GM12873 (cell line): ENCODE measurements around the gene CTNS.

Experiments
- CTCF ChIP-seq: IDR thresholded peaks from 2 replicates; pipeline ENCODE4 v1.5.1; 2012; ENCODE audit warnings: low read depth, mild to moderate bottlenecking, moderate library complexity, low read length, control low read depth; ENCODE audit not compliant: insufficient read depth; ENCODE audit errors: missing control alignments

The CTNS gene

GRCh38 chr17:3636154-3636907 lies at the start of gene CTNS, which contains the start of gene SHPK:
TSS of gene CTNS (plus strand) at chr17:3636760. CDS start at chr17:3640207, 3,447 bp downstream.
TSS of gene SHPK (minus strand) at chr17:3636250. CDS start at chr17:3636219, 31 bp downstream.
- TF ChIP-seq CTCF, result no peak

- TF ChIP-seq CTCF, result no peak
Measured at GRCh38 chr17:3589784-3590183, 46.8 kb upstream of the CTNS start.

- no peak for TF ChIP-seq CTCF
Measured at GRCh38 chr17:3590231-3590630, 46.3 kb upstream of the CTNS start.

GRCh38 chr17:3590768-3591167 lies 45.8 kb upstream of the CTNS start:
- no peak for TF ChIP-seq CTCF

- no peak for TF ChIP-seq CTCF
Measured at GRCh38 chr17:3592216-3592860, 44.2 kb upstream of the CTNS start.

GRCh38 chr17:3593384-3593783 lies 43.2 kb upstream of the CTNS start:
- no peak for TF ChIP-seq CTCF

DNA sequence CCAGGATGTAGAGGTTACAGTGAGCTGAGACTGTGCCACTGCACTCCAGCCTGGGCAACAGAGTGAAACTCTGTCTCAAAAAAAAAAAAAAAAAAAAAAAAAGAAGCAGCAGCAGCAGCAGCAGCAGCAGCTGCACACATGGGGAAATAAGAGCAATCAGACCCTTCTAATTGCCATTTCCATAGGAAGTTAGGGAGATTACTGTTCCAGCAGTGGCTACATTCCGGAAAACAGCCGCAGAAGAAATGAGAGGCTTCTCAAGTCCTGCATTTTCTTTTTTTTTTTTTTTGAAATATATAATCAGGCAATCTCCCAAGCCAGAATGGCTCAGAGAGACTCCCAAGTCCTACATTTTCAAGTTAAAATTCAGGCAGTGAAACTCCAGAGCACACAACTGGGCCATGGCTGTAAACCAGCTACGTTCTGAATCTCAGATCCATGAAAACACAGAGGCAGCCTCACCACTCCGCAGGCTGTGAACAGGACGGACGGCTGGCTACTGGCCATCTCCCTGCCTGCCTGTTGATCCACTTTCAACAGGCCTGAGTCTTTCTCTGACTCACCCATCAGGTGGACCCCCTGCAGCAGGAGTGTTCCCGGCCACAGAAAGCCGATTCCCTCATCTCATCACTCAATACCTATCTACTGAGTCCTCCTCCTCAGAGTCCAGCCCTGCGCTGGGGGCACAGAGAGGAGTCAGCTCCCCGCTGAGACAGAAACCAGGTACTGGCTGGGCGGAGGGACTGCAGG lies 42.3 kb upstream of the CTNS start:
- no peak for TF ChIP-seq CTCF
